ENCODE measurements around the gene RAB11FIP4. TPM values are rescaled to one million over a fixed set of nuclear protein-coding genes. Genes with fewer than 3 reads are reported as not detected.

Gene RAB11FIP4
- total RNA-seq, 1 experiment from 2014 or later: 10.8 TPM

DNA sequence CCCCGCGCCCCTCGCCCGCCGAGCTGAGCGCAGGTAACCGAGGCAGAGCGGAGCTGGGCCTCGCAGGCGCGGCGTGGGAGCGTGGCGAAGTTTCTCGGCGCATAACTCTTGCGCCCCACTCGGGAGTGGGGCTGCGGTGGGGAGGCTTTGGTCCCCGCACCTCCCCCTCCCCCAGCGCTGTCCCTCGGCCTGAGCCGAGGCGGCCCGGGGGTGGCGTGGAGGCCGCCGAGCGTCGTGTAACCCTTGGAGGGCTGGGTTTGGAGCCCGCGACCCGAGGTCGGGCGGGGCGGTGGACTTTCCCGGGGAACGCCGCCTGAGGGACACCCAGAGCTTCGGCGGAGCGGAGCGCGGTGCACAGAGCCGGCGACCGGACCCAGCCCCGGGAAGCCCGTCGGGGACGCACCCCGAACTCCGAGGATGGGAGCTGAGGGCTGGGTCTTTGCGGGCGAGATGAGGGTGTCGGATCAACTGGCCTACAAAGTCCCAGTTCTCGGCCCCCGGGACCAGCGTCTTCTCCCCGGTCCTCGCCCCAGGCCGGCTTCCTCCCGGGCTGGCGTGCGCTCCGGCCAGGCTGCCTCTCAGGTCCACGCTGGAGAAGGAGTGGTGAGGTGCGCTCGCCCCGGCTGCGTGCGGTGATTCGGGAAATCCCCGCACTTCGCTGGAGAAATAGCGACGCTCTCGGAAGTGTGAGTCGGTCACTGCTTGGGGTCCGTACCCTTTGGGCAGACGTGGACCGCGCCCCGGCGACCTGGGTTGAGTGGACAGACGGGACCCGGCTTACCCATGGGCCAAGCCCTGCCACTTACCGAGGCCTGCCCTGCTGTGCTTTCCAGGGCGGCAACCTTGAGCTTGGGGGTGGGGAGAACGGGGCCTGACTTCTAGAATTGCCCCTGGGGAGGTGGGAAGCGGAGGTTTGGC, 168.4 kb downstream of the RAB11FIP4 start:
- peak; percentile 37 for ATAC-seq
- intact Hi-C loops (cut with micrococcal nuclease; ENCODE audit: unreplicated experiment) (no loop called here), in situ Hi-C loops (cut with HindIII; ENCODE audit: low pct_unique_long_range_greater_than_20kb, low sequenced_read_pairs) (no loop called here)
- peak overlapping the region; percentile 83 for H3K27ac ChIP-seq (ENCODE audit: low read length)
- CTCF ChIA-PET: interaction anchor here (1.0 kb wide), 1 partner anchor 283 kb away, joined by 3 read pairs; no protein-coding TSS in a partner anchor
- H3K36me3 ChIP-seq (ENCODE audit: control insufficient read depth, insufficient read depth, low read length): no peaks in the 10 kb centered on the region
- H3K9me3 ChIP-seq (ENCODE audit: control insufficient read depth, insufficient read depth, low read depth, low read length): no peaks in the 10 kb centered on the region
- no peak; the same call in 1 of the 2 replicates for TF ChIP-seq POLR2AphosphoS5 (IDR thresholded peaks at IDR 0.05; ENCODE audit: low read depth, low read length)
- 0 out of 2 replicates have a peak, but pooled peaks have one; percentile 30 for TF ChIP-seq SIN3A (IDR thresholded peaks at IDR 0.05; ENCODE audit: borderline replicate concordance, insufficient read depth, low read depth, low read length)
- no peak for TF ChIP-seq CTCF (IDR thresholded peaks at IDR 0.05)
- TF ChIP-seq TCF7L2 (IDR thresholded peaks at IDR 0.05; ENCODE audit: low read depth, low read length): no peak
- TF ChIP-seq, protein P1, sequence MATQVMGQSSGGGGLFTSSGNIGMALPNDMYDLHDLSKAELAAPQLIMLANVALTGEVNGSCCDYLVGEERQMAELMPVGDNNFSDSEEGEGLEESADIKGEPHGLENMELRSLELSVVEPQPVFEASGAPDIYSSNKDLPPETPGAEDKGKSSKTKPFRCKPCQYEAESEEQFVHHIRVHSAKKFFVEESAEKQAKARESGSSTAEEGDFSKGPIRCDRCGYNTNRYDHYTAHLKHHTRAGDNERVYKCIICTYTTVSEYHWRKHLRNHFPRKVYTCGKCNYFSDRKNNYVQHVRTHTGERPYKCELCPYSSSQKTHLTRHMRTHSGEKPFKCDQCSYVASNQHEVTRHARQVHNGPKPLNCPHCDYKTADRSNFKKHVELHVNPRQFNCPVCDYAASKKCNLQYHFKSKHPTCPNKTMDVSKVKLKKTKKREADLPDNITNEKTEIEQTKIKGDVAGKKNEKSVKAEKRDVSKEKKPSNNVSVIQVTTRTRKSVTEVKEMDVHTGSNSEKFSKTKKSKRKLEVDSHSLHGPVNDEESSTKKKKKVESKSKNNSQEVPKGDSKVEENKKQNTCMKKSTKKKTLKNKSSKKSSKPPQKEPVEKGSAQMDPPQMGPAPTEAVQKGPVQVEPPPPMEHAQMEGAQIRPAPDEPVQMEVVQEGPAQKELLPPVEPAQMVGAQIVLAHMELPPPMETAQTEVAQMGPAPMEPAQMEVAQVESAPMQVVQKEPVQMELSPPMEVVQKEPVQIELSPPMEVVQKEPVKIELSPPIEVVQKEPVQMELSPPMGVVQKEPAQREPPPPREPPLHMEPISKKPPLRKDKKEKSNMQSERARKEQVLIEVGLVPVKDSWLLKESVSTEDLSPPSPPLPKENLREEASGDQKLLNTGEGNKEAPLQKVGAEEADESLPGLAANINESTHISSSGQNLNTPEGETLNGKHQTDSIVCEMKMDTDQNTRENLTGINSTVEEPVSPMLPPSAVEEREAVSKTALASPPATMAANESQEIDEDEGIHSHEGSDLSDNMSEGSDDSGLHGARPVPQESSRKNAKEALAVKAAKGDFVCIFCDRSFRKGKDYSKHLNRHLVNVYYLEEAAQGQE (IDR thresholded peaks at IDR 0.05; ENCODE audit: insufficient read depth in 1 of 2, low read depth in 2 of 2, low read length in 1 of 2): no peak
- H3K4me1 ChIP-seq (ENCODE audit: control insufficient read depth, insufficient read depth, low read length): peaks cover 38% of the 10 kb centered on the region
- no TSS peak for BruUV-seq (replicated peaks)
- H3K27me3 ChIP-seq (ENCODE audit: control insufficient read depth, insufficient read depth, low read length): no peaks in the 10 kb centered on the region
- no peak for DNase-seq (ENCODE audit: low read depth, low spot score)
- H3K4me3 ChIP-seq (ENCODE audit: low read depth in 2 of 2, low read length in 2 of 2): peak overlapping the region; percentile 69 to 85
- POLR2A ChIA-PET: no interaction called here

- Histone ChIP-seq H3K27ac (ENCODE audit: low read length) (peak overlapping the region; percentile 83), H3K36me3 (ENCODE audit: control insufficient read depth, insufficient read depth, low read length) (no peaks in the 10 kb centered on the region), H3K4me3 (ENCODE audit: low read depth in 2 of 2, low read length in 2 of 2) (peak overlapping the region; percentile 69 to 85), H3K9me3 (ENCODE audit: control insufficient read depth, insufficient read depth, low read depth, low read length) (no peaks in the 10 kb centered on the region), H3K4me1 (ENCODE audit: control insufficient read depth, insufficient read depth, low read length) (peaks cover 47% of the 10 kb centered on the region), H3K27me3 (ENCODE audit: control insufficient read depth, insufficient read depth, low read length) (no peaks in the 10 kb centered on the region)
- ChIA-PET CTCF (interaction anchor here (1.0 kb wide), 1 partner anchor 282 kb away, joined by 3 read pairs; no protein-coding TSS in a partner anchor), POLR2A (interaction anchor here (0.5 kb wide), 1 partner anchor 376 kb away, joined by 3 read pairs; the partner anchor contains the start of gene SUZ12)
- 0 out of 2 replicates have a peak, but pooled peaks have one; percentile 17 for ATAC-seq
- intact Hi-C loops (cut with micrococcal nuclease; ENCODE audit: unreplicated experiment): no loop called here
- DNase-seq (ENCODE audit: low read depth, low spot score): no peak
- in situ Hi-C loops (cut with HindIII; ENCODE audit: low pct_unique_long_range_greater_than_20kb, low sequenced_read_pairs): no loop called here
- no peak for TF ChIP-seq POLR2AphosphoS5 (IDR thresholded peaks at IDR 0.05; ENCODE audit: low read depth, low read length)
- TF ChIP-seq, protein P1 (IDR thresholded peaks at IDR 0.05; ENCODE audit: insufficient read depth in 1 of 2, low read depth in 2 of 2, low read length in 1 of 2): no peak
- TF ChIP-seq CTCF (IDR thresholded peaks at IDR 0.05): no peak
- TF ChIP-seq TCF7L2 (IDR thresholded peaks at IDR 0.05; ENCODE audit: low read depth, low read length): no peak
- no peak for TF ChIP-seq SIN3A (IDR thresholded peaks at IDR 0.05; ENCODE audit: borderline replicate concordance, insufficient read depth, low read depth, low read length)
- TSS peak; percentile 62 for BruUV-seq (replicated peaks)
Observed at GRCh38 chr17:31560616-31561235, 169.3 kb downstream of the RAB11FIP4 start.
